SH-SY5Y (cell line): ENCODE data around the gene RHBDL1.

Experiments
- GATA2 ChIP-seq: IDR thresholded peaks from 2 replicates; pipeline ENCODE4 v1.6.1; 2011; ENCODE audit warnings: mild to moderate bottlenecking, low read depth, low read length
- GATA3 ChIP-seq: IDR thresholded peaks from 2 replicates; pipeline ENCODE4 v1.6.1; 2011; ENCODE audit warnings: low read depth, mild to moderate bottlenecking, low read length, moderate library complexity

DNA sequence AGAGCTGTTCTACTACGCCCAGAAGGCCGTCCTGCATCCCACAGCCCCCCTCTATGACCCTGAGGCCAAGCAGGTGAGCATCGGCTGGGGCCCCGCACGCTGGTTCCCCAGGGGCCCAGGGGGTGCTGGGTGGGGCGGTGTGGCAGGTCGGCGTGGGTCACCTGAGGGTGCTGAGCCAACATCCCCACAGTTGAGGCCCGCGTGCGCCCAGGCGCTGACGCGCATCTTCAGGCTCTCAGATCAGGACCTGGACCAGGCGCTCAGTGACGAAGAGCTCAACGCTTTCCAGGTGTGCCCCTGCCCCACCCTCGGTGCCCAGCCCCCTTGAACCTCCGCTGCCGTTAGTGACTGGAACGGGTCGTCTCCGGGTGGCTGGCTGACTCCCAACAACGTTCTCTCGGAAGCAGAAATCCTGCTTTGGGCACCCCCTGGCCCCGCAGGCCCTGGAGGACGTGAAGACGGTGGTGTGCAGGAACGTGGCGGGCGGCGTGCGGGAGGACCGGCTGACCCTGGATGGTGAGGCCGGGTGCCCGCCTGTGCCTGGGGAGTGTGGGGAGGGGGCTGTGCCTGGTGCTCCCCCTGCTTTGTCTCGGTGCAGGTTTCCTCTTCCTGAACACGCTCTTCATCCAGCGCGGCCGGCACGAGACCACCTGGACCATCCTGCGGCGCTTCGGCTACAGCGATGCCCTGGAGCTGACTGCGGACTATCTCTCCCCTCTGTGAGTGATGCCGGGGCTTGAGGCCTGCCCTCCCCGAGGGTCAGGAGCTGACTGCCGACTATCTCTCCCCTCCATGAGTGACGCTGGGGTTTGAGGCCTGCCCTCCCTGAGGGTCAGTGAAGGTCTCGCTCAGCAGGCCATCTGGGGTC, 4.8 kb upstream of the RHBDL1 start:
- TF ChIP-seq GATA2 = no peak
- TF ChIP-seq GATA3 = no peak
